Measurements from ENCODE around the gene SMTNL2. TPM values are rescaled to one million over a fixed set of nuclear protein-coding genes. Genes with fewer than 3 reads are reported as not detected.

Gene SMTNL2
- total and polyA plus RNA-seq, 2 donors (not counting 1 experiment from before 2014, with no cell fraction given), result 0.17 to 0.99 TPM

DNA sequence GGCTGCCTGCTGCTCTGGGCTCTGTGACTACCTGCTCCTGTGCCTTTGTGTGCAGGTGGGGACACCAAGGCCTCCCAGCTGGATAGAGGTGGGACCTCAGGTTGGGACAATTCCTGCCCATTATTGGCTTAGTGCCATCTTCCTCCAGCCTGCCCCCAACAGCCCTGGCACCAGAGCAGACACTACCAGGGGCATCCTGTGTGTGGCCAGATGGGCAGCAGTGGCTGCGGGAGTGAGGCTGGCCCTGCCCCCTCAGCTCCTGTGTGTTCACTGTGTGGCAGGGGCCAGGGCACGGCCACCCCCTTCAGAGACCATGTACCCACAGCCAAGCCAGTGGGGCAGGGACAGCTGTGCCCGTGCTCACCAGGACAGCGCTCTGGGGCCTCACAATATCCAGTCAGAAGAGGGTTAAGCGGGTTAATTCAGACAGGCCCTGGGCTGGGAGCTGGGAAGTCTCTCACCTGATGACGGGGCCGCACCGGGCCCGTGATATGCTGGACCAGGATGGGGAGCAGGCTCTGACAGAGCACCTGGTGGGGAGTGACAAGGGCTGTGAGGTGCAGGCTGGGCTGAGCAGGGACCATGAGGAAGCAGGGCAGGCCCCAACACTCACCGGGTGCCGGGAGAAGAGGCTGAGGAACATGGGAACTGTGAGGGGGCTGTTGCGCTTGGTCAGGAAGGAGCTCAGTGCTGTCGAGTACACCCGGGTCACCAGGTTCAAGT is 42.2 kb upstream of the SMTNL2 start:
- Histone ChIP-seq H3K79me2 (ENCODE audit: control insufficient read depth, insufficient read depth, low read length) (no peaks in the 10 kb centered on the region), H3K9me3 (ENCODE audit: control insufficient read depth, insufficient read depth, low read depth, low read length) (no peaks in the 10 kb centered on the region), H3K4me1 (ENCODE audit: control insufficient read depth, extremely low read depth, insufficient read depth, low read length) (no peaks in the 10 kb centered on the region), H3K27ac (ENCODE audit: insufficient read depth, low read length) (no peak overlapping the region), H4K20me1 (ENCODE audit: control insufficient read depth, extremely low read depth, insufficient read depth, low read length) (no peaks in the 10 kb centered on the region), H2AFZ (ENCODE audit: low read length) (no peak overlapping the region), H3K36me3 (ENCODE audit: control insufficient read depth, insufficient read depth, low read length) (peaks cover 26% of the 10 kb centered on the region), H3K4me3 (replicated peaks in 1 of 4; ENCODE audit: control extremely low read depth in 1 of 4, insufficient read depth in 1 of 4, low read depth in 3 of 4, low read length in 4 of 4) (no peak overlapping the region), H3K27me3 (ENCODE audit: control insufficient read depth, insufficient read depth, low read length) (no peaks in the 10 kb centered on the region), H3K4me2 (ENCODE audit: extremely low read depth, insufficient read depth, low read length) (no peak overlapping the region), H3K9ac (ENCODE audit: insufficient read depth, low read length) (no peak overlapping the region)
- TF ChIP-seq, protein P1, sequence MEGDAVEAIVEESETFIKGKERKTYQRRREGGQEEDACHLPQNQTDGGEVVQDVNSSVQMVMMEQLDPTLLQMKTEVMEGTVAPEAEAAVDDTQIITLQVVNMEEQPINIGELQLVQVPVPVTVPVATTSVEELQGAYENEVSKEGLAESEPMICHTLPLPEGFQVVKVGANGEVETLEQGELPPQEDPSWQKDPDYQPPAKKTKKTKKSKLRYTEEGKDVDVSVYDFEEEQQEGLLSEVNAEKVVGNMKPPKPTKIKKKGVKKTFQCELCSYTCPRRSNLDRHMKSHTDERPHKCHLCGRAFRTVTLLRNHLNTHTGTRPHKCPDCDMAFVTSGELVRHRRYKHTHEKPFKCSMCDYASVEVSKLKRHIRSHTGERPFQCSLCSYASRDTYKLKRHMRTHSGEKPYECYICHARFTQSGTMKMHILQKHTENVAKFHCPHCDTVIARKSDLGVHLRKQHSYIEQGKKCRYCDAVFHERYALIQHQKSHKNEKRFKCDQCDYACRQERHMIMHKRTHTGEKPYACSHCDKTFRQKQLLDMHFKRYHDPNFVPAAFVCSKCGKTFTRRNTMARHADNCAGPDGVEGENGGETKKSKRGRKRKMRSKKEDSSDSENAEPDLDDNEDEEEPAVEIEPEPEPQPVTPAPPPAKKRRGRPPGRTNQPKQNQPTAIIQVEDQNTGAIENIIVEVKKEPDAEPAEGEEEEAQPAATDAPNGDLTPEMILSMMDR (conservative IDR thresholded peaks at IDR 0.05 in 1 of 2, IDR thresholded peaks at IDR 0.05 in 1 of 2; ENCODE audit: low read depth in 1 of 2, low read length in 2 of 2), result no peak
- no peak for TF ChIP-seq EZH2 (IDR thresholded peaks at IDR 0.05; ENCODE audit: low read length, missing control alignments)
- DNase-seq (ENCODE audit: low read depth in 2 of 2), result no peak

- Histone ChIP-seq H3K27ac (ENCODE audit: insufficient read depth, low read length) (no peak overlapping the region), H3K9me3 (ENCODE audit: control insufficient read depth, insufficient read depth, low read depth, low read length) (no peaks in the 10 kb centered on the region), H3K4me2 (ENCODE audit: extremely low read depth, insufficient read depth, low read length) (no peak overlapping the region), H3K9ac (ENCODE audit: insufficient read depth, low read length) (no peak overlapping the region), H3K79me2 (ENCODE audit: control insufficient read depth, insufficient read depth, low read length) (no peaks in the 10 kb centered on the region), H2AFZ (ENCODE audit: low read length) (no peak overlapping the region), H3K36me3 (ENCODE audit: control insufficient read depth, insufficient read depth, low read length) (peaks cover 25% of the 10 kb centered on the region), H3K4me1 (ENCODE audit: control insufficient read depth, extremely low read depth, insufficient read depth, low read length) (no peaks in the 10 kb centered on the region), H4K20me1 (ENCODE audit: control insufficient read depth, extremely low read depth, insufficient read depth, low read length) (no peaks in the 10 kb centered on the region), H3K27me3 (ENCODE audit: control insufficient read depth, insufficient read depth, low read length) (no peaks in the 10 kb centered on the region), H3K4me3 (replicated peaks in 1 of 4; ENCODE audit: control extremely low read depth in 1 of 4, insufficient read depth in 1 of 4, low read depth in 3 of 4, low read length in 4 of 4) (no peak overlapping the region)
- DNase-seq (ENCODE audit: low read depth in 2 of 2), result no peak
- TF ChIP-seq, protein P1 (conservative IDR thresholded peaks at IDR 0.05 in 1 of 2, IDR thresholded peaks at IDR 0.05 in 1 of 2; ENCODE audit: low read depth in 1 of 2, low read length in 2 of 2), result no peak
- no peak for TF ChIP-seq EZH2 (IDR thresholded peaks at IDR 0.05; ENCODE audit: low read length, missing control alignments)
Measured at GRCh38 chr17:4542726-4543191, 41.6 kb upstream of the SMTNL2 start.

DNA sequence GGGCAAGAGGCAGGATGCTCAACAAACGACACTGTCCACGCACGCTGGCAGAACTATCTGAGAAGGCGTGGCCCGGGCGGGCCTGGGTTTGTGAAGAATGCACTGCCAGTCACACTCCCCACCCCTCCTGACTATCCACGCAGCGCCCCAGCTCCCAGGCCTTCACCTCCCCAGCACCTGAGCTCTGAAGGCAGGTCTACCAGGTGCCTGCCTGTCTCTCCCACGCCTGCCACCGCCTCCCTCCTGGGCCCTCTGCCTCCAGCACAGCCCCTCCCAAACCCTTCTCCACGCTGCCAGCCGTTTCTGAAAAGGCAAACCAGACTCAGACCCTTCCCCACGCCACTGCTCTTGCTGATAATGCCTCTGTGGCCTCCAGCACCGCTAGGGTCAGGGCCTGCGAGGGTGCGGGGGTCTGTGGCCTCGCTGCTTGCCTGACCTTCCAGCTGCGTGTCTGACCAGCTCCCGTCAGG is 40.7 kb upstream of the SMTNL2 start:
- H3K4me1 ChIP-seq (ENCODE audit: control insufficient read depth, extremely low read depth, insufficient read depth, low read length), result no peaks in the 10 kb centered on the region
- no peaks in the 10 kb centered on the region for H3K9me3 ChIP-seq (ENCODE audit: control insufficient read depth, insufficient read depth, low read depth, low read length)
- no peak overlapping the region for H3K9ac ChIP-seq (ENCODE audit: insufficient read depth, low read length)
- H4K20me1 ChIP-seq (ENCODE audit: control insufficient read depth, extremely low read depth, insufficient read depth, low read length), result no peaks in the 10 kb centered on the region
- peaks cover 28% of the 10 kb centered on the region for H3K36me3 ChIP-seq (ENCODE audit: control insufficient read depth, insufficient read depth, low read length)
- TF ChIP-seq, protein P1 (conservative IDR thresholded peaks at IDR 0.05 in 1 of 2, IDR thresholded peaks at IDR 0.05 in 1 of 2; ENCODE audit: low read depth in 1 of 2, low read length in 2 of 2), result no peak
- no peak for TF ChIP-seq EZH2 (IDR thresholded peaks at IDR 0.05; ENCODE audit: low read length, missing control alignments)
- H3K79me2 ChIP-seq (ENCODE audit: control insufficient read depth, insufficient read depth, low read length), result no peaks in the 10 kb centered on the region
- H3K27ac ChIP-seq (ENCODE audit: insufficient read depth, low read length), result no peak overlapping the region
- H2AFZ ChIP-seq (ENCODE audit: low read length), result no peak overlapping the region
- no peak for DNase-seq (ENCODE audit: low read depth in 2 of 2)
- H3K27me3 ChIP-seq (ENCODE audit: control insufficient read depth, insufficient read depth, low read length), result no peaks in the 10 kb centered on the region
- H3K4me2 ChIP-seq (ENCODE audit: extremely low read depth, insufficient read depth, low read length), result no peak overlapping the region
- H3K4me3 ChIP-seq (replicated peaks in 1 of 4; ENCODE audit: control extremely low read depth in 1 of 4, insufficient read depth in 1 of 4, low read depth in 3 of 4, low read length in 4 of 4), result no peak overlapping the region
